Activated T-cell treated with anti-CD3 and anti-CD28 coated beads, Interleukin-2, amount 50 U/mL, for 72 hours (primary cell): Measurements from ENCODE around the gene NUAK2. TPM values are rescaled to one million over a fixed set of nuclear protein-coding genes. Genes with fewer than 3 reads are reported as not detected.

ENCODE experiments used
- ATAC-seq, 2 donors: fragments of 150-1000 bp; cut with Tn5 transposase; replicated peaks in 1 of 2; 2 replicates each; pipeline ENCODE4 v1.10.0; 2021; ENCODE audit warnings: moderate library complexity in 2 of 2, mild to moderate bottlenecking in 1 of 2
- DNase-seq, 2 donors: peaks; one replicate each; pipeline ENCODE4 v3.0.0; 2021 to 2022; ENCODE audit warnings: mixed read lengths in 1 of 2
- H3K27ac Mint-ChIP-seq: one replicate; pipeline ENCODE4 v1.8.0; 2022; ENCODE audit warnings: mild to moderate bottlenecking, moderate library complexity, mixed read lengths
- H3K27me3 Mint-ChIP-seq: one replicate; pipeline ENCODE4 v1.8.0; 2022; ENCODE audit warnings: low read depth, mixed read lengths
- H3K36me3 Mint-ChIP-seq, 2 donors: one replicate each; pipeline ENCODE4 v1.8.0; 2022; ENCODE audit warnings: mixed read lengths in 2 of 2, mild to moderate bottlenecking in 1 of 2; ENCODE audit not compliant: insufficient read depth in 2 of 2
- H3K4me1 Mint-ChIP-seq: one replicate; pipeline ENCODE4 v1.8.0; 2022; ENCODE audit warnings: low read depth, mixed read lengths
- H3K4me3 Mint-ChIP-seq, 2 donors: one replicate each; pipeline ENCODE4 v1.8.0; 2022; ENCODE audit warnings: mild to moderate bottlenecking in 2 of 2, mixed read lengths in 2 of 2, moderate library complexity in 2 of 2
- H3K9me3 Mint-ChIP-seq, 2 donors: one replicate each; pipeline ENCODE4 v1.8.0; 2022; ENCODE audit warnings: mixed read lengths in 2 of 2
- total RNA-seq, 2 donors: library from RNA; stranded (reverse); gene quantifications; one replicate each; pipeline ENCODE4 v1.2.3, GENCODE V29; 2022

Gene NUAK2
- total RNA-seq, 2 donors from 2014 or later: 5.4 to 5.7 TPM

- Mint-ChIP-seq H3K4me3 (no peak overlapping the region), H3K27me3 (no peaks in the 10 kb centered on the region), H3K9me3 (no peaks in the 10 kb centered on the region), H3K27ac (no peak overlapping the region), H3K4me1 (peaks cover 32% of the 10 kb centered on the region), H3K36me3 (peaks cover 4 to 8% of the 10 kb centered on the region in 2 donors)
- DNase-seq (no peak), ATAC-seq (no peak)
Observed at GRCh38 chr1:205324781-205325180, 3.2 kb upstream of the NUAK2 start.

GRCh38 chr1:205323794-205324193, 2.2 kb upstream of the NUAK2 start:
- peaks cover 4 to 8% of the 10 kb centered on the region in 2 donors for H3K36me3 Mint-ChIP-seq
- ATAC-seq (no peak), DNase-seq (no peak)
- peaks cover 42% of the 10 kb centered on the region for H3K4me1 Mint-ChIP-seq
- H3K9me3 Mint-ChIP-seq: no peaks in the 10 kb centered on the region
- no peak overlapping the region for H3K27ac Mint-ChIP-seq
- no peaks in the 10 kb centered on the region for H3K27me3 Mint-ChIP-seq
- H3K4me3 Mint-ChIP-seq: no peak overlapping the region

- Mint-ChIP-seq H3K9me3 (no peaks in the 10 kb centered on the region), H3K4me1 (peaks cover 60% of the 10 kb centered on the region), H3K36me3 (peaks cover 4 to 8% of the 10 kb centered on the region in 2 donors), H3K4me3 (peak overlapping the region; percentile 99), H3K27me3 (no peaks in the 10 kb centered on the region), H3K27ac (peak overlapping the region; percentile 49)
- no peak for DNase-seq
- ATAC-seq: no peak
Observed at GRCh38 chr1:205321959-205322283, 376 bp upstream of the NUAK2 start.

GRCh38 chr1:205319081-205320018, 2.2 kb downstream of the NUAK2 start:
- H3K9me3 Mint-ChIP-seq: no peaks in the 10 kb centered on the region
- H3K4me1 Mint-ChIP-seq: peaks cover 71% of the 10 kb centered on the region
- peak; percentile 22 to 31 for DNase-seq
- peak overlapping the region; percentile 99 for H3K4me3 Mint-ChIP-seq
- H3K27ac Mint-ChIP-seq: peak overlapping the region; percentile 79
- peaks cover 4 to 8% of the 10 kb centered on the region in 2 donors for H3K36me3 Mint-ChIP-seq
- peak; percentile 24 to 37 for ATAC-seq
- H3K27me3 Mint-ChIP-seq: no peaks in the 10 kb centered on the region

- Mint-ChIP-seq H3K4me1 (peaks cover 77% of the 10 kb centered on the region), H3K4me3 (peak overlapping the region; percentile 99), H3K27me3 (no peaks in the 10 kb centered on the region), H3K27ac (peak overlapping the region; percentile 25), H3K9me3 (no peaks in the 10 kb centered on the region), H3K36me3 (peaks cover 4 to 8% of the 10 kb centered on the region in 2 donors)
- no peak for ATAC-seq
- DNase-seq: no peak
Observed at GRCh38 chr1:205318231-205318991, 3.1 kb downstream of the NUAK2 start.

GRCh38 chr1:205317311-205317917, 4.1 kb downstream of the NUAK2 start:
- peaks cover 87% of the 10 kb centered on the region for H3K4me1 Mint-ChIP-seq
- no peak for DNase-seq
- H3K27me3 Mint-ChIP-seq: no peaks in the 10 kb centered on the region
- no peaks in the 10 kb centered on the region for H3K9me3 Mint-ChIP-seq
- peak overlapping the region; percentile 54 for H3K27ac Mint-ChIP-seq
- peaks cover 4 to 8% of the 10 kb centered on the region in 2 donors for H3K36me3 Mint-ChIP-seq
- ATAC-seq: no peak
- H3K4me3 Mint-ChIP-seq: peak overlapping the region; percentile 99

GRCh38 chr1:205316161-205316566, 5.4 kb downstream of the NUAK2 start:
- H3K27ac Mint-ChIP-seq: peak overlapping the region; percentile 54
- no peak for ATAC-seq

GRCh38 chr1:205315008-205315618, 6.4 kb downstream of the NUAK2 start:
- Mint-ChIP-seq H3K9me3 (no peaks in the 10 kb centered on the region), H3K36me3 (peaks cover 2 to 6% of the 10 kb centered on the region in 2 donors), H3K4me1 (peaks cover 100% of the 10 kb centered on the region), H3K4me3 (peak overlapping the region; percentile 92 to 95), H3K27me3 (no peaks in the 10 kb centered on the region), H3K27ac (peak overlapping the region; percentile 91)
- ATAC-seq (no peak), DNase-seq (peak in 1 of 2 donors; percentile 14)

More at GRCh38 chr1:205316161-205316566, 5.4 kb downstream of the NUAK2 start:
- peaks cover 6 to 11% of the 10 kb centered on the region in 2 donors for H3K36me3 Mint-ChIP-seq
- peak overlapping the region; percentile 54 to 99 for H3K4me3 Mint-ChIP-seq
- H3K9me3 Mint-ChIP-seq: no peaks in the 10 kb centered on the region
- DNase-seq: no peak
- H3K27me3 Mint-ChIP-seq: no peaks in the 10 kb centered on the region
- H3K4me1 Mint-ChIP-seq: peaks cover 99% of the 10 kb centered on the region

- no peaks in the 10 kb centered on the region for H3K9me3 Mint-ChIP-seq
Observed at GRCh38 chr1:205313563-205314308, 7.8 kb downstream of the NUAK2 start.

GRCh38 chr1:205312866-205313562, 8.5 kb downstream of the NUAK2 start:
- H3K27me3 Mint-ChIP-seq: no peaks in the 10 kb centered on the region
- peaks cover 83% of the 10 kb centered on the region for H3K4me1 Mint-ChIP-seq
- ATAC-seq (no peak), DNase-seq (no peak)
- H3K9me3 Mint-ChIP-seq: no peaks in the 10 kb centered on the region
- H3K36me3 Mint-ChIP-seq: peaks cover 2 to 8% of the 10 kb centered on the region in 2 donors
- H3K27ac Mint-ChIP-seq: peak overlapping the region; percentile 93
- peak overlapping the region; percentile 92 to 95 for H3K4me3 Mint-ChIP-seq

More at GRCh38 chr1:205313563-205314308, 7.8 kb downstream of the NUAK2 start:
- Mint-ChIP-seq H3K36me3 (peaks cover 2 to 6% of the 10 kb centered on the region in 2 donors), H3K4me3 (peak overlapping the region; percentile 92 to 95), H3K27me3 (no peaks in the 10 kb centered on the region), H3K27ac (peak overlapping the region; percentile 93), H3K4me1 (peaks cover 90% of the 10 kb centered on the region)
- peak; percentile 63 to 66 for DNase-seq
- ATAC-seq: peak; percentile 87 to 88

- no peaks in the 10 kb centered on the region for H3K9me3 Mint-ChIP-seq
- peak overlapping the region; percentile 22 for H3K27ac Mint-ChIP-seq
- ATAC-seq (no peak), DNase-seq (no peak)
- no peaks in the 10 kb centered on the region for H3K27me3 Mint-ChIP-seq
- peaks cover 64% of the 10 kb centered on the region for H3K4me1 Mint-ChIP-seq
- H3K36me3 Mint-ChIP-seq: peaks cover 2 to 14% of the 10 kb centered on the region in 2 donors
- peak overlapping the region in 1 of 2 donors; percentile 12 for H3K4me3 Mint-ChIP-seq
Observed at GRCh38 chr1:205310976-205311704, 10.4 kb downstream of the NUAK2 start.
